ENCODE results near the gene RBBP4. TPM values are rescaled to one million over a fixed set of nuclear protein-coding genes. Genes with fewer than 3 reads are reported as not detected.

Gene RBBP4
- total and polyA plus RNA-seq, 2 of the 13 experiments (the other 11 are each of a cell fraction or from before 2014, with no cell fraction given) = 64.4 to 166 TPM

DNA sequence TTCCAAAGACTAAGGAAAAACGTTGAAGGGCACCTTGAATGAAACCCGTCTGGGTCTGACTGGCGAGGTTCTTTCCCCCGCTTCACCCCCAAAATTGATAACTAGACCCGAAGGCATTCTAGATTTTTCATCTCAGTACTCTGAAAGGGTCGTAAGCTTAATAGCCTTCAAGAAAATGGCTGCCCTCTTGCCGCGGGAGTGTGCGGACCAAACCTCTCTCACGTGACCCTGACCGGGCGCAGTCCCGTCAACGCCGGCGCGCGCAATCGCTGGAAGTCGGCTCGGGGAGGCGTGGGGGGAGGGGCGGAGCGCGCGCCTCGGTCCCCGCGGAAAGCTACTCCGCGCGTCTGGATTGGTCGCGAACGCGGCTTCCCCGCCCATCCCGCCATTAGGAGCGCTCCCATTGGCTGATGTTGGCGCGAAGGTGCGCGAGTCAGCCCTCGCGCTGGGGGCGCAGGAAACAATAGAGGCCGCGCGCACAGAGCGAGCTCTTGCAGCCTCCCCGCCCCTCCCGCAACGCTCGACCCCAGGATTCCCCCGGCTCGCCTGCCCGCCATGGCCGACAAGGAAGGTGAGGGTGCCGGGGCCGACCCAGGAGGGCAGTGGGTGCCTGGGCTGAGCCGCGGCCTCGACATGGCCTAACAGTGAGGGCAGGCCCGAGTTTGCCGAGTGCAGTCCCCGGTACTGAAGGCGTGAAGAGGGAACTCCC is at the start of gene RBBP4 (continued):
- TF ChIP-seq, protein P1, sequence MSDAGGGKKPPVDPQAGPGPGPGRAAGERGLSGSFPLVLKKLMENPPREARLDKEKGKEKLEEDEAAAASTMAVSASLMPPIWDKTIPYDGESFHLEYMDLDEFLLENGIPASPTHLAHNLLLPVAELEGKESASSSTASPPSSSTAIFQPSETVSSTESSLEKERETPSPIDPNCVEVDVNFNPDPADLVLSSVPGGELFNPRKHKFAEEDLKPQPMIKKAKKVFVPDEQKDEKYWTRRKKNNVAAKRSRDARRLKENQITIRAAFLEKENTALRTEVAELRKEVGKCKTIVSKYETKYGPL (CRISPR knock-in tag; IDR thresholded peaks at IDR 0.05) = no peak
- no peak for TF ChIP-seq HNRNPH1 (optimal IDR thresholded peaks at IDR 0.05; ENCODE audit: low read depth, low read length)
- TF ChIP-seq HDAC2 (CRISPR knock-in tag; IDR thresholded peaks at IDR 0.05) = peak; percentile 34
- no peak for TF ChIP-seq ZFP62 (CRISPR knock-in tag; IDR thresholded peaks at IDR 0.05)
- TF ChIP-seq CHD4 (IDR thresholded peaks at IDR 0.05; ENCODE audit: borderline replicate concordance, low read length) = peak; percentile 81; the same call in 1 of the 2 replicates
- TF ChIP-seq ZNF773 (CRISPR knock-in tag; IDR thresholded peaks at IDR 0.05; ENCODE audit: borderline replicate concordance) = peak; percentile 75; the same call in 1 of the 2 replicates
- no peak for TF ChIP-seq PAWR (CRISPR knock-in tag; IDR thresholded peaks at IDR 0.05; ENCODE audit: borderline replicate concordance)
- peak; percentile 88; the same call in 1 of the 2 replicates for TF ChIP-seq ZNF234 (CRISPR knock-in tag; conservative IDR thresholded peaks at IDR 0.05)
- TF ChIP-seq CREM (IDR thresholded peaks at IDR 0.05) = peak; percentile 42
- TF ChIP-seq CREM (CRISPR knock-in tag; IDR thresholded peaks at IDR 0.05) = peak; percentile 26; the same call in 1 of the 2 replicates
- 0 out of 2 replicates have a peak, but pooled peaks have one; percentile 78 for TF ChIP-seq ZNF136 (CRISPR knock-in tag; IDR thresholded peaks at IDR 0.05; ENCODE audit: low read depth)
- peak; percentile 74 for TF ChIP-seq BORCS8-MEF2B (CRISPR knock-in tag; IDR thresholded peaks at IDR 0.05)
- TF ChIP-seq MTF1 (CRISPR knock-in tag; IDR thresholded peaks at IDR 0.05) = no peak; the same call in 1 of the 2 replicates
- TF ChIP-seq, protein P2, sequence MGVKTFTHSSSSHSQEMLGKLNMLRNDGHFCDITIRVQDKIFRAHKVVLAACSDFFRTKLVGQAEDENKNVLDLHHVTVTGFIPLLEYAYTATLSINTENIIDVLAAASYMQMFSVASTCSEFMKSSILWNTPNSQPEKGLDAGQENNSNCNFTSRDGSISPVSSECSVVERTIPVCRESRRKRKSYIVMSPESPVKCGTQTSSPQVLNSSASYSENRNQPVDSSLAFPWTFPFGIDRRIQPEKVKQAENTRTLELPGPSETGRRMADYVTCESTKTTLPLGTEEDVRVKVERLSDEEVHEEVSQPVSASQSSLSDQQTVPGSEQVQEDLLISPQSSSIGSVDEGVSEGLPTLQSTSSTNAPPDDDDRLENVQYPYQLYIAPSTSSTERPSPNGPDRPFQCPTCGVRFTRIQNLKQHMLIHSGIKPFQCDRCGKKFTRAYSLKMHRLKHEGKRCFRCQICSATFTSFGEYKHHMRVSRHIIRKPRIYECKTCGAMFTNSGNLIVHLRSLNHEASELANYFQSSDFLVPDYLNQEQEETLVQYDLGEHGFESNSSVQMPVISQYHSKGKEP (CRISPR knock-in tag; IDR thresholded peaks at IDR 0.05) = no peak
- no peak for TF ChIP-seq TEAD3 (CRISPR knock-in tag; optimal IDR thresholded peaks at IDR 0.05; ENCODE audit: borderline replicate concordance)
- TF ChIP-seq HCFC1 (IDR thresholded peaks at IDR 0.05; ENCODE audit: low read depth, low read length) = no peak
- TF ChIP-seq MATR3 (CRISPR knock-in tag; IDR thresholded peaks at IDR 0.05) = no peak
- TF ChIP-seq ZNF879 (CRISPR knock-in tag; IDR thresholded peaks at IDR 0.05) = no peak
- no peak; the same call in 1 of the 2 replicates for TF ChIP-seq ZBTB8A (CRISPR knock-in tag; IDR thresholded peaks at IDR 0.05; ENCODE audit: borderline replicate concordance, low read depth)
- peak; percentile 47; the same call in 1 of the 2 replicates for TF ChIP-seq ZNF614 (CRISPR knock-in tag; IDR thresholded peaks at IDR 0.05; ENCODE audit: borderline replicate concordance)
- no peak for TF ChIP-seq FIP1L1 (IDR thresholded peaks at IDR 0.05; ENCODE audit: borderline replicate concordance, insufficient read depth, low read depth, low read length)
- TF ChIP-seq ZMAT3 (CRISPR knock-in tag; conservative IDR thresholded peaks at IDR 0.05) = peak; percentile 92
- TF ChIP-seq KDM5A (IDR thresholded peaks at IDR 0.05; ENCODE audit: borderline replicate concordance, low read length) = no peak; the same call in 1 of the 2 replicates
- TF ChIP-seq SP140L (CRISPR knock-in tag; IDR thresholded peaks at IDR 0.05; ENCODE audit: borderline replicate concordance) = no peak
- TF ChIP-seq, protein P3, sequence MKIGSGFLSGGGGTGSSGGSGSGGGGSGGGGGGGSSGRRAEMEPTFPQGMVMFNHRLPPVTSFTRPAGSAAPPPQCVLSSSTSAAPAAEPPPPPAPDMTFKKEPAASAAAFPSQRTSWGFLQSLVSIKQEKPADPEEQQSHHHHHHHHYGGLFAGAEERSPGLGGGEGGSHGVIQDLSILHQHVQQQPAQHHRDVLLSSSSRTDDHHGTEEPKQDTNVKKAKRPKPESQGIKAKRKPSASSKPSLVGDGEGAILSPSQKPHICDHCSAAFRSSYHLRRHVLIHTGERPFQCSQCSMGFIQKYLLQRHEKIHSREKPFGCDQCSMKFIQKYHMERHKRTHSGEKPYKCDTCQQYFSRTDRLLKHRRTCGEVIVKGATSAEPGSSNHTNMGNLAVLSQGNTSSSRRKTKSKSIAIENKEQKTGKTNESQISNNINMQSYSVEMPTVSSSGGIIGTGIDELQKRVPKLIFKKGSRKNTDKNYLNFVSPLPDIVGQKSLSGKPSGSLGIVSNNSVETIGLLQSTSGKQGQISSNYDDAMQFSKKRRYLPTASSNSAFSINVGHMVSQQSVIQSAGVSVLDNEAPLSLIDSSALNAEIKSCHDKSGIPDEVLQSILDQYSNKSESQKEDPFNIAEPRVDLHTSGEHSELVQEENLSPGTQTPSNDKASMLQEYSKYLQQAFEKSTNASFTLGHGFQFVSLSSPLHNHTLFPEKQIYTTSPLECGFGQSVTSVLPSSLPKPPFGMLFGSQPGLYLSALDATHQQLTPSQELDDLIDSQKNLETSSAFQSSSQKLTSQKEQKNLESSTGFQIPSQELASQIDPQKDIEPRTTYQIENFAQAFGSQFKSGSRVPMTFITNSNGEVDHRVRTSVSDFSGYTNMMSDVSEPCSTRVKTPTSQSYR (CRISPR knock-in tag; IDR thresholded peaks at IDR 0.05; ENCODE audit: borderline replicate concordance) = peak; percentile 98
